Measurements from ENCODE around the gene PDE9A.

PDE9A gene

DNA sequence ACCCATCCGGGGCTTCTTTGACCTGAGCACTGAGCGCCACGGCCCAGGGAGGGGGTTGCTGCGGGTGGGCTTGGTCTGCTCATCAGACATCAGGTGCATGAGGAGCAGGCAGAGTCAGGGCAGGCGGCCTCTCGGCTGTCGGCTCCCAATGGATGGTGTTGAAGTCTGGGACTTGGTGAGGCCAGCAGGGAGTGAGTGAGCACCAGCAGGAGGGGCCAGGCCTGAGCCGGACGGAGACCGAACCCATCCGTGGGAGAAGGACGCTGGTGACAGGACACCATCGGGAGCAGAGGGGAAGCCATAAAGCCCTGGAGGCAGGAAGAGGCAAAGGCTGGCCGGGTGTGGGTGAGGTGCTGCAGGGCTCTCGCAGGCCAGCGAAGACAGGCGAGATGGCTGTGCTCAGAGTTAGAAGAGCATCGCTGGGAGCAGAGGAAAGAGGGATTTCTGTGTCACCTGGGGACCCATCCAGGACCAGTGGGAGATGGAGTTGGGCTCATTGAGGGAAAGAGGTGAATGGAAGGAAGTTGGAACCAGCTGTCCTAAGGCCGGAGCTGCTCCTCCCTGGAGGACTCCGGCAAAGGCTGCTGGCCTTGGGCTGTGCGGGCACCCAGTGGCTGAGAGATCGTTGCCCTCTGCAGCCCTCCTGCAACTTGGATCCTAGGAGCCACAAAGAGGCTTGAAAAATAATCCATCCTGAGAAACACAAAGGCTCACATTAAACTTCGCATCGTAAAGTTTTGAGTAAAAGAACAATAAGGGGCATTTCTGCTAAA, 49.9 kb downstream of the PDE9A start:
- no peak for TF ChIP-seq CTCF (IDR thresholded peaks at IDR 0.05; ENCODE audit: insufficient read depth, low read length, poor library complexity, severe bottlenecking)
- DNase-seq (ENCODE audit: extremely low read depth, insufficient read length) = no peak
- Histone ChIP-seq H3K4me3 (replicated peaks; ENCODE audit: low read depth, low read length) (no peak overlapping the region), H3K36me3 (ENCODE audit: control insufficient read depth, insufficient read depth, low read length) (no peaks in the 10 kb centered on the region), H3K27me3 (replicated peaks; ENCODE audit: control insufficient read depth, insufficient read depth, low read length) (no peaks in the 10 kb centered on the region; the same call in 1 of the 2 replicates)

GRCh38 chr21:42703965-42704364, 50.5 kb downstream of the PDE9A start:
- Histone ChIP-seq H3K36me3 (ENCODE audit: control insufficient read depth, insufficient read depth, low read length) (no peaks in the 10 kb centered on the region), H3K4me3 (replicated peaks; ENCODE audit: low read depth, low read length) (no peak overlapping the region), H3K27me3 (replicated peaks; ENCODE audit: control insufficient read depth, insufficient read depth, low read length) (no peaks in the 10 kb centered on the region; the same call in 1 of the 2 replicates)
- no peak for DNase-seq (ENCODE audit: extremely low read depth, insufficient read length)
- no peak for TF ChIP-seq CTCF (IDR thresholded peaks at IDR 0.05; ENCODE audit: insufficient read depth, low read length, poor library complexity, severe bottlenecking)

- Histone ChIP-seq H3K4me3 (replicated peaks; ENCODE audit: low read depth, low read length) (no peak overlapping the region), H3K36me3 (ENCODE audit: control insufficient read depth, insufficient read depth, low read length) (no peaks in the 10 kb centered on the region), H3K27me3 (replicated peaks; ENCODE audit: control insufficient read depth, insufficient read depth, low read length) (no peaks in the 10 kb centered on the region; the same call in 1 of the 2 replicates)
- no peak for DNase-seq (ENCODE audit: extremely low read depth, insufficient read length)
- TF ChIP-seq CTCF (IDR thresholded peaks at IDR 0.05; ENCODE audit: insufficient read depth, low read length, poor library complexity, severe bottlenecking) = no peak
These were observed 51.4 kb downstream of the PDE9A start for GRCh38 chr21:42704861-42705260.

GRCh38 chr21:42705346-42705745, 51.9 kb downstream of the PDE9A start:
- DNase-seq (ENCODE audit: extremely low read depth, insufficient read length) = no peak
- no peak for TF ChIP-seq CTCF (IDR thresholded peaks at IDR 0.05; ENCODE audit: insufficient read depth, low read length, poor library complexity, severe bottlenecking)
- no peaks in the 10 kb centered on the region for H3K36me3 ChIP-seq (ENCODE audit: control insufficient read depth, insufficient read depth, low read length)
- H3K27me3 ChIP-seq (replicated peaks; ENCODE audit: control insufficient read depth, insufficient read depth, low read length) = no peaks in the 10 kb centered on the region; the same call in 1 of the 2 replicates
- H3K4me3 ChIP-seq (replicated peaks; ENCODE audit: low read depth, low read length) = no peak overlapping the region

DNA sequence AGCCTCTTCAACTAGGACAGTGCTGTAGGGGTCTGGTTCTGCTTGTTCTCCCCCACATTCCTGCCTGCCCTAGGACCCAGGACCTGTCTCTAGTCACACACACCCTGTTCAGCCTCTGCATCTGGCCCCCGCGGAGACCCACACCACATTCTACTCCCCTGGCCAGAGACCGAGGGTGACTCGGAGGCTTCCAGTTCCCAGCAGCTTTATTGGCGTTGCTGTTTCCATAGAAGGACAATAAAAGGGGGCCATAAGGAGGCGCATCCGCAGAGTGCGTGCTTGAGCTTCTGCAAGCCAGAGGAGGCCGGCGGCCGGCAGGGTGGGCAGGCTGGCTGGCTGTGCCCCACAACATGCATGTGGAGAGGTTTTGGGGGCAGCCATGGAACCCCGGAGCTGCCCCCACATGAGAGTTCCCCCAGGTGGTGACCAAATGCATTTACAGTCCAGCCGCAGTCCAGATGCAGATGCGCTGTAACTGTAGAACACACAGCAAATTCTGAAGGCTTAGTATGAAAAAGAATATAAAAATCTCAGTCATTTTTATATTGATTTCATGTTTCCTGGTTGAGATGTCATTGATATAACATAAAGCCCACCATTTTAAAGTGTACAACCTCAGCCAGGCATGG, 52.4 kb downstream of the PDE9A start:
- no peak for DNase-seq (ENCODE audit: extremely low read depth, insufficient read length)
- peak; percentile 1 for TF ChIP-seq CTCF (IDR thresholded peaks at IDR 0.05; ENCODE audit: insufficient read depth, low read length, poor library complexity, severe bottlenecking)
- no peaks in the 10 kb centered on the region; the same call in 1 of the 2 replicates for H3K27me3 ChIP-seq (replicated peaks; ENCODE audit: control insufficient read depth, insufficient read depth, low read length)
- H3K4me3 ChIP-seq (replicated peaks; ENCODE audit: low read depth, low read length) = no peak overlapping the region
- no peaks in the 10 kb centered on the region for H3K36me3 ChIP-seq (ENCODE audit: control insufficient read depth, insufficient read depth, low read length)
